ENCODE measurements around the gene KCTD20.

GRCh38 chr6:36430351-36430750 lies 12.4 kb upstream of the KCTD20 start:
- no peak for TF ChIP-seq EP300 (IDR thresholded peaks at IDR 0.05; ENCODE audit: borderline replicate concordance in 1 of 2, control insufficient read depth in 1 of 2, low read depth in 2 of 2, low read length in 2 of 2)
- TF ChIP-seq BCL11A (IDR thresholded peaks at IDR 0.05; ENCODE audit: low read depth, low read length), result no peak
- no peak for TF ChIP-seq CTCF (IDR thresholded peaks at IDR 0.05 in 2 of 3, conservative IDR thresholded peaks at IDR 0.05 in 1 of 3; ENCODE audit: control insufficient read depth in 2 of 3, extremely low read depth in 1 of 3, insufficient read depth in 1 of 3, low read depth in 3 of 3, low read length in 3 of 3)
- TF ChIP-seq ZBTB33 (IDR thresholded peaks at IDR 0.05), result no peak
- TF ChIP-seq HDAC6 (IDR thresholded peaks at IDR 0.05; ENCODE audit: unreplicated experiment), result no peak
- TF ChIP-seq HDGF (IDR thresholded peaks at IDR 0.05), result no peak
- no peak for TF ChIP-seq EZH2 (IDR thresholded peaks at IDR 0.05; ENCODE audit: borderline replicate concordance, control insufficient read depth, low read depth, low read length)
- no peak for TF ChIP-seq NBN (IDR thresholded peaks at IDR 0.05)
- no peak for TF ChIP-seq CHD4 (IDR thresholded peaks at IDR 0.05)
- no peak for TF ChIP-seq NFIC (IDR thresholded peaks at IDR 0.05; ENCODE audit: low read depth, low read length)
- TF ChIP-seq ZSCAN29 (IDR thresholded peaks at IDR 0.05), result no peak
